Raji (cell line): ENCODE data around the gene ZMAT5.

Experiments
- POLR2A ChIP-seq: IDR thresholded peaks from 2 replicates; pipeline ENCODE4 v1.6.1; 2011; ENCODE audit warnings: low read depth, low read length, control low read depth; ENCODE audit not compliant: insufficient read depth

Gene ZMAT5

DNA sequence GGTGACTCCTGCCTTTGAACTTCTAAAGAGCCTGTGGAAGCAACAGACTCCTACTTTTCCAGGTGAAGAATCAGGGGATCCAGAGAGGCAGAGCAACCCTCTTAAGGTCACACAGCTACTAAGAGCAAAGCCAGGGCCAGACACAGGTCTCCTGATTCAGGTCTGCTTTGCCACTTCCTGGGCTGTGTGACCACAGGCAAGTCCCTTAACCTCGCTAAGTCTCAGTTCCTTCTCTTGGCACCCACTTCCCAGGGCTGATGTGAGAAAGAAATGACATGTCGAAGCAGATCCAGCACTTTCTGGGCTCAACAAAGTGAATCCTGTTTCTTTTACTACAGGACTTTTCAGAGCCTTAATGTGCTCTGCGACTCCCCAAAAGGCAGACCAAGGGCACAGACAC lies 30.5 kb upstream of the ZMAT5 start:
- TF ChIP-seq POLR2A = no peak

DNA sequence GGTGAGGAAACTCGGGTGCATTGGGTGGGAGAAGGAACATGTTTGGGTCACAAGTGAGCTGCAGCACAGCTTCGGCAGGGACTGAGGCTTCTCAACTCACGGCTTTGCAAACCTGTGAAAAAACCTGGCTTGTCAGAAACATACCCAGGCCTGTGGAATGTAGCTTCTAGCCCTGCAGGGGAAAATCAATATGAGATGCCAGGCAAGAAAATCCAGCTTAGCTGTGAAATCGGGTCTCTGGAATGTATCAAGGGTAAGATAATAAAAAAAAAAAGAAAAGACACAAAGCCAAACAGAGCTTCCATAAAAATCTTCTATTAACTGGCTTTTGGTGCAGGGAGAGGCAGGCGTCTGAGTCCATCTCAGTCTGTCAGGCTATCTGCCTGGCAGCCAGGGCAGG lies 28.9 kb upstream of the ZMAT5 start:
- no peak for TF ChIP-seq POLR2A

GRCh38 chr22:29793396-29793795 lies 26.6 kb upstream of the ZMAT5 start:
- TF ChIP-seq POLR2A = no peak

- no peak for TF ChIP-seq POLR2A
Measured at GRCh38 chr22:29790061-29790460, 23.3 kb upstream of the ZMAT5 start.

- no peak for TF ChIP-seq POLR2A
Measured at GRCh38 chr22:29788339-29789279, 21.8 kb upstream of the ZMAT5 start.

DNA sequence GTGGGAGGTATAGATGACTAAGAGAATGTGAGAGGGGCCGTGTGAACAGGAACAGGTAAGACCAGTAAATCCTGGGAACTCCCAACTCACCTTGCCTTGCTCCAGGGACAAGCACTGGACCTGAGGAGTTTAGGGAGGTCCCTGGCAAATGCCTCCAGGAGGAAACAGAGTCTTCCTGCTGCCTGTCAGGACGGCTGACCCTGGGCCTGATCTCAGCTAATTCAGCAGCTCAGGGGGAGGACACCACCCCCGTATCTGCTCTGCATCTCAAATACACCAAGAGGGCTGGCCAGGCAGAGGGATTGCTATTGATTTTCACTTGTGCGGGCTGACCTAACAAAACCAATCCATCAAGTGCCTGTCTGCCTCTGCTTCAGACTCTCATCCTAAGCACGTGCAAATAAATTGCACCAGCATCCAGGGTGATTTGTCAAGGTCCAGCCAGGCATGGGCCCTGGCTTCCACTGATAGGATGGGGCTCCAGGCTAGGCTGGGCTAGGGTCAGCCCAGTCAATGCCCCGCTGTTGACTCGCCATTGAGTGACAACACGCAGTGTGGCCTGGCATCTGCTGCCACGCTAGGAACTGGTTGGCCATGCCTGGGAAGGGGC lies 20.7 kb upstream of the ZMAT5 start:
- TF ChIP-seq POLR2A = no peak

DNA sequence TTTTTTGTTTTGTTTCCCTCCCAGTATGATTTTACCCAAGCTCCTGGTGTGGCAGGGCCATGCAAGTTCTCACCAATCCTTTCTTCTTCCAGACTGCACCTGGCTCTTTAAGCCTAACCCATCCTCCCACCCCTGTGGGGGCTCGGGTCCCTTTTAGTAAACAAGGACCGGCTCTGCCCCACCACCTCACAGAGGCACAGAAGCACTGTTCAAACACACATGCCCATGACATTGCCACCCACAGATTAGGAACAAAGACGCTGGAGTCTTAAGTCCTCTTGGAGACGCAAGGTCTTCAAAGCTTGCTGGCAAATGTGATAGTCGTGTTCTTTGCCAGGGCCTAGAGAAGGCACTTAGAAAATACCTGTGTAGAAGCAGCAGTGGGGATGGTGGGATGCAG lies 19.2 kb upstream of the ZMAT5 start:
- TF ChIP-seq POLR2A = no peak

DNA sequence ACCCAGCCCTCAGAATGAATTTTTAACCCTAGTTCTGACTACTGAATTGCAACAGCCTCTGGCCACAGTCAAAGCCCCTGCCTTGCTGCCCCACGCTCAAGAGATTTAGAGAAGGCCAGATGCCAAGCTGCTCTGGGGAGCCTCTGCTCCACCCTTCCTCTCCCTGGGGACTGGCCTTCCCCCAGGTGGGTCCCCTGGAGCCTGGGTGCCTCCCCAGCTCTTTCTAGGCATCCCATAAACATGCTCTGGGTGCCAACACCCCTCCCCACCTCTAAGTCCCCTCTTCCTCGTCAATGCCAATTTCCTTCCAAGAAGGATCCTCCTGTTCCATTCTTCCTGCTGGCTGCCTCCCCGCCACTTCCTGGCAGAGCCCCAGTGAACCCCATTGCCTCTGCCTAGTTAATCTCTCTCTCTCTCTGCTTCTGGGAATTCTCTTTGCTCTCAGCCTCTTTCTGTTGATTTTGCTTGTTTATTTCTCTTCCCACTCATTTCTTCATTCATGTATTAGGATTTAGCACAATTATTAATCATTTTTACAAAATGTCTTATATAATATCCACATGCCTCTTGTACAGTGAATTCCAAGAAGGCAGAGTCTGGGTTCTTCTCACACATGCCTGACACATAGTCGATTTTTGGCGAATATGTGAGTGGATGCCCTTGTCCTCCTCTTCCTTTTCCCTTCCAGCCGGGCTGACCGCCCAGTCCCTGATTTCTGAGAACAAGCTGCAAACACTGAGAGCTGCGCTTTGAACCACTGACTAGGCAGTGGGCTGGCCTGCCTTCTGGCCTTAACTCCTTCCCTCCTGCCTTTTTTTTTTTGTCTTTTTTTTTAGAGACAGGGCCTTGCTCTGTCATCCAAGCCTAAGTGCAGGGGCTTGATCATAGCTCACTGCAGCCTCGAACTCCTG lies 17.9 kb upstream of the ZMAT5 start:
- TF ChIP-seq POLR2A = no peak

DNA sequence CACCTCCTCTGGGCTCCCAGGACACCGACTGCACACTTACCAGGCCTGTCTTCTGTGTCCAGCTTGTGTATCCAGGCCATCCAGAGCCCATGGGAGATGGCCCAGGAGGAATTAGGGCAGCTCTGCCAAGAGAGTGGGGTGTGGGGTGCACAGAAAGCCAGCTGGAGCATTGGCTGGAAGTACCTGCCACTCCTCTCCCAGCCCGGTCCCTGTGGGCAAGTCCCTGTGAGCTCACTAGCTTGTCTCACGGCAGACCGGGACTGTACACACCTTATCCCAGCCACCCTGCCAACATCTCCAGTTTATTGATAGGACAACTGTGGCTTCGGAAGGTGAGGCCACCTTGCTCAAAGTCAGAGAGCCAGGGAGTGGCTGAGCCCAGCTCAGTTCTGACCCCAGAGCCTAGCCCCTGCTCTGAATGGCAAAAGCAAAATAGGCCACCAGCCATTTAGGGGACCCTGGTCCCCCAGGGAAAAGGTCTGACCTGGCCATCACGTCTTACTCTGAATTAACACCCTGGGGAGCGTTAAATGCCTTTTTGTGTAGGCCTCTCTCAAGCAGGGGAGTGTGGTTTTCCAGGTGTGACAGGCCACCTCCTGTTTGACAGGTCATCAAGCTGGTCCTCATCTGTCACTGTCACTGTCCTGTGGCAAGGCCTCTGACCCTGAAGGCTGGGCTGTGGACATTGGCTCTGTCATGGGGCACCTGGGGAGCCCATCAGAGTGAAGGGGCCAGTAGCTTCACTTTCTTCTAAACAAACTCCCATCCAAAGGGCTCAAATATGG lies 15.4 kb upstream of the ZMAT5 start:
- no peak for TF ChIP-seq POLR2A

DNA sequence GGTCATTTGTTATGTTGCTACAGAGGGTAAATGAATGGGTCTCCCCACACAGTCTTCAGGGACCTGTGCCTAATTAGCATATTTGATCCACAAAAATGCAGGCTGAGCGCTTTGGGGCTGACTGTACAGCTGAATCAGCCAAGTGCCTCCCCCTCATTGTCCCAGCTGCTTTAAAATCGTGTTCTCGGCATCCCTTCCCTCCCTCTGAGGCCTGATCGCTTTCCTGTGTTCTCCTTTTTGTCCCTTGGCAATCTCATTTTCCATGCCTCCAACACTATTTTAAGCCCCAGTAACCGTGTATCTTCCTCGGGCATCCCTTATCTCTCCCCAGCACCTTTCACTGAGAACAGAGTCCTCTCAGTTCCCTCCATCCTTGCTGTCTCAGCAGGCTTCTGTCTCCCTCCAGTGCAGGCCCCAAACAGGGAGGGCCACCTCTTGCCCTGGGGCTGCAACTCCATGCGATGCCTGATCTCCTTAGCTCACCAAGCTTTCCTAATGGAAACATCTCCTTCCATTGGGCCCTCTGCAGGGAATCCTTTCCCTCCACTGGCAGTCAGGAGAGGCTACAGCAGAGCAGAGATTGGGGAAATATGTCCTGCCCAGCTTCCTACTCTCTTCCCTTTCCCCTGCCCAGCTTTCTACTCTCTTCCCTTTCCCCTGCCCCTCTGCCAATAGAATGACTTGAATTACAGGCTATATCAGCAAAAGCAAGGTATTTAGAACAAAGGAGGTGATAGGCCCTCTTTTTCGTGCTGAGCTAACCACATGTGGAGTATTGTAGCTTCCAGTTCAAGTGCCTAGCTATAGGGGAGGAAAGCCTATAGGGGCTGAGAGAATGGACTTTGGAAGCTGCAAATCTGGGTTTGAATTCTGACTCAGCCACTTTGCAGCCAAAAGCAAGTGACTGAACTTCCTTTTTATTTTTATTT lies 14.2 kb upstream of the ZMAT5 start:
- no peak for TF ChIP-seq POLR2A

DNA sequence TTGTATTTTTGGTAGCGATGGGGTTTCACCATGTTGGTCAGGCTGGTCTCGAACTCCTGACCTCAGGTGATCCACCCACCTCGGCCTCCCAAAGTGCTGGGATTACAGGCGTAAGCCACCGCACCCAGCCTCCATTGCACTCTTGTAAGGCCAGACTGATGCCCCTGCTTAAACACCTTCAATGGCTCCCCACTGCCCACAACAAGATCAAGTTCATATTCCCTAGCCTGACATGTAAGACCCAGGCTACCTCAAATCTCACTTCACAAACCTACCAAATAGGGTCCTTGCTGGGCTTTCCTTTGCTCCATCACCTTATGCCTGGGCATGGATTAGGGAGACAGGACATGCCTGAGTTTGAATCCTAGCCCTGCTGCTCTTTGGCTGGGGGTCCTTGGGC lies 13.4 kb upstream of the ZMAT5 start:
- TF ChIP-seq POLR2A = no peak

- TF ChIP-seq POLR2A = no peak
Measured at GRCh38 chr22:29773233-29773632, 6.4 kb upstream of the ZMAT5 start.

DNA sequence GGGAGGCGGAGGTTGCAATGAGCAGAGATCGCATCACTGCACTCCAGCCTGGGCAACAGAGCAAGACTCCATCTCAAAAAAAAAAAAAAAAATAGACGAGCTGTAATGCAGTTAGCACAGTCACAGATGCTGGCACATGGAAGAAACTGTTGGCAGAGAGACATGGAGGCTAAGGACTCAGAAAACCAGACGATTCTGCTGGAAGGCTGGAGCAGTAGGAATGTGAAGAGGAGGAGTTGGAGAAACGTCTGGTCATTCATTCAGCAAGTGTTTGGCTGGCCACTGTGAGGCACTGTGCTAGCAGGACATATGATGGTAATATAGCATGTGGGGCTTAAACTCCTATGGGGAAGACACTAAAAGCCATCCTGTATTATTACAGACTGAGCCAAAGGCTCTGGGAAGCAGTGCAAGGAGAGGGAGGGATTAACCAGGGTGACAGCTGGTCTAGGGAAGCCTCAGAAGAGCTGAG lies 5.4 kb upstream of the ZMAT5 start:
- no peak for TF ChIP-seq POLR2A
